Mucosa of stomach (tissue), 1 donor: Measurements from ENCODE around the gene MAEL.
"Not testable (repeated sequence)": the region's sequence is repeated elsewhere in the genome, so short reads cannot be mapped to it uniquely, and the experiment has no call there.

Experiments used
- H3K27me3 ChIP-seq: one replicate; pipeline ENCODE4 v1.7.0; 2013; ENCODE audit warnings: mild to moderate bottlenecking, low read length; ENCODE audit not compliant: control insufficient read depth, insufficient read depth
- H3K36me3 ChIP-seq: one replicate; pipeline ENCODE4 v1.7.0; 2013; ENCODE audit warnings: low read length; ENCODE audit not compliant: control insufficient read depth, insufficient read depth
- H3K4me1 ChIP-seq: one replicate; pipeline ENCODE4 v1.7.0; 2013; ENCODE audit warnings: mild to moderate bottlenecking, low read length; ENCODE audit not compliant: control insufficient read depth, insufficient read depth
- H3K4me3 ChIP-seq: one replicate; pipeline ENCODE4 v1.7.0; 2013; ENCODE audit warnings: low read length
- H3K9ac ChIP-seq: one replicate; pipeline ENCODE4 v1.7.0; 2013; ENCODE audit warnings: mild to moderate bottlenecking, low read length, moderate library complexity
- H3K9me3 ChIP-seq: one replicate; pipeline ENCODE4 v1.7.0; 2013; ENCODE audit warnings: mild to moderate bottlenecking, low read length, moderate library complexity; ENCODE audit not compliant: control insufficient read depth
- donor health status: Pancreatic carcinoma.

Gene MAEL

DNA sequence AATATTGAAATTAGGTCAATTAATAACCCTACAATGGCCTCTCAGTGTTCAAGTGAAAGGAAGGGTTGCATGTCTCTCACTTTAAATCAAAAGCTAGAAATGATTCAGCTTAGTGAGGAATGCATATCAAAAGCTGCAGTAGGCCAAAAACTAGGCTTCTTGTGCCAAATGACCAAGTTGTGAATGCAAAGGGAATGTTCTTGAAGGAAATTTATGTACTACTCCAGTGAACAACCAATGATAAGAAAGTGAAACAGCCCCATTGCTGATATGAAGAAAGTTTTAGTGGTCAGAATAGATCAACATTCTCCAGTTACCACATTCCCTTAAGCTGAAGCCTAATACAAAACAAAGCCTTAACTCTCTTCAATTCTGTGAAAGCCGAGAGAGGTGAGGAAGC, 10.0 kb downstream of the MAEL start:
- no peaks in the 10 kb centered on the region for H3K36me3 ChIP-seq
- H3K9ac ChIP-seq: no peak overlapping the region
- H3K4me3 ChIP-seq: no peak overlapping the region
- no peaks in the 10 kb centered on the region for H3K9me3 ChIP-seq
- no peaks in the 10 kb centered on the region for H3K27me3 ChIP-seq
- H3K4me1 ChIP-seq: no peaks in the 10 kb centered on the region

GRCh38 chr1:166999500-167000055, 10.5 kb downstream of the MAEL start:
- Histone ChIP-seq H3K9me3 (no peaks in the 10 kb centered on the region), H3K4me3 (no peak overlapping the region), H3K9ac (no peak overlapping the region), H3K27me3 (no peaks in the 10 kb centered on the region), H3K36me3 (no peaks in the 10 kb centered on the region), H3K4me1 (no peaks in the 10 kb centered on the region)

- no peak overlapping the region for H3K9ac ChIP-seq
- H3K27me3 ChIP-seq: no peaks in the 10 kb centered on the region
- no peaks in the 10 kb centered on the region for H3K4me1 ChIP-seq
- H3K36me3 ChIP-seq: no peaks in the 10 kb centered on the region
- H3K4me3 ChIP-seq: no peak overlapping the region
- no peaks in the 10 kb centered on the region for H3K9me3 ChIP-seq
These were observed 11.5 kb downstream of the MAEL start for GRCh38 chr1:167000546-167000945.

DNA sequence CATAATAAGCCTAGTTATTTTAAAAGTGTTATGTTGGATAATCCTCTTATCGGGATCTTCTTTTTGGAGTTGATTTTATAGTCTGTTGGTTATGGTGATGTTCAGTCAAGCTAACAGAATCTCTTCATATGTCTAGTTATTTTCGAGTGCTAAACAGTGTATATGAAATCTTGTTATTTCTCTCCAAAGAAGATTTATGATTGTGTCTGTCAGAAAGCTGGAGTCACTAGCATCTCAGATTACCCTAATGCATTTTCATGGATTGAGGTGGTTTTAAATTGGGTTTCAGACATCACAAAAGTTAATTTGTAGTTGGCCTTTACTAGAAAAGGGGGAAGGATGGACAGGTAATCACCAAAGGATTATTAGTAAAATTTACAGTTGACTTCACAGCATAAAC, 13.3 kb downstream of the MAEL start:
- no peak overlapping the region for H3K9ac ChIP-seq
- H3K36me3 ChIP-seq: no peaks in the 10 kb centered on the region
- no peaks in the 10 kb centered on the region for H3K9me3 ChIP-seq
- no peaks in the 10 kb centered on the region for H3K4me1 ChIP-seq
- no peaks in the 10 kb centered on the region for H3K27me3 ChIP-seq
- H3K4me3 ChIP-seq: no peak overlapping the region

GRCh38 chr1:167003711-167004110, 14.6 kb downstream of the MAEL start:
- Histone ChIP-seq H3K27me3 (no peaks in the 10 kb centered on the region), H3K9me3 (no peaks in the 10 kb centered on the region), H3K9ac (no peak overlapping the region), H3K4me1 (no peaks in the 10 kb centered on the region), H3K4me3 (no peak overlapping the region), H3K36me3 (no peaks in the 10 kb centered on the region)

- no peaks in the 10 kb centered on the region for H3K36me3 ChIP-seq
- no peak overlapping the region for H3K4me3 ChIP-seq
- no peaks in the 10 kb centered on the region for H3K27me3 ChIP-seq
- H3K4me1 ChIP-seq: no peaks in the 10 kb centered on the region
- no peak overlapping the region for H3K9ac ChIP-seq
- H3K9me3 ChIP-seq: no peaks in the 10 kb centered on the region
These were observed 22.6 kb downstream of the MAEL start for GRCh38 chr1:167011560-167012191.

DNA sequence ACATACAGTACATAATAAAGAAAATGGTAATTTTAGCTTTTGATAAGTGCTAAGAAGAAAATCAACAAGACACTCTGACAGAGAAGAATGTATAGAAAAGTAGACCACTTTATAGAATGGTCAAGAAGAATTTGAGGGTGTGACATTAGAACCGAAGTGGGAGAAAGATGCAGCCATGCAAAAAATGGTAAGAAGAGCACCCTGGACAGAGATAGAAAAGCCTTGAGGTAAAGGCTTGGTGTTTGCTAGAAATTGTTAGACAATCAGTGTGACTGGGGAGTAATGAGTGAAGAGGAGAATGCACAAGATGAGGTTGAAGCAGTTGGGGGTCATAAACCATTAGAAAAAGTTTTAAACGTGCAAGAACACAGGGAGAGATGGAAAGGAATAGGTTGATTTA, 23.5 kb downstream of the MAEL start:
- Histone ChIP-seq H3K4me3 (no peak overlapping the region), H3K9me3 (no peaks in the 10 kb centered on the region), H3K4me1 (no peaks in the 10 kb centered on the region), H3K27me3 (no peaks in the 10 kb centered on the region), H3K36me3 (no peaks in the 10 kb centered on the region), H3K9ac (no peak overlapping the region)

DNA sequence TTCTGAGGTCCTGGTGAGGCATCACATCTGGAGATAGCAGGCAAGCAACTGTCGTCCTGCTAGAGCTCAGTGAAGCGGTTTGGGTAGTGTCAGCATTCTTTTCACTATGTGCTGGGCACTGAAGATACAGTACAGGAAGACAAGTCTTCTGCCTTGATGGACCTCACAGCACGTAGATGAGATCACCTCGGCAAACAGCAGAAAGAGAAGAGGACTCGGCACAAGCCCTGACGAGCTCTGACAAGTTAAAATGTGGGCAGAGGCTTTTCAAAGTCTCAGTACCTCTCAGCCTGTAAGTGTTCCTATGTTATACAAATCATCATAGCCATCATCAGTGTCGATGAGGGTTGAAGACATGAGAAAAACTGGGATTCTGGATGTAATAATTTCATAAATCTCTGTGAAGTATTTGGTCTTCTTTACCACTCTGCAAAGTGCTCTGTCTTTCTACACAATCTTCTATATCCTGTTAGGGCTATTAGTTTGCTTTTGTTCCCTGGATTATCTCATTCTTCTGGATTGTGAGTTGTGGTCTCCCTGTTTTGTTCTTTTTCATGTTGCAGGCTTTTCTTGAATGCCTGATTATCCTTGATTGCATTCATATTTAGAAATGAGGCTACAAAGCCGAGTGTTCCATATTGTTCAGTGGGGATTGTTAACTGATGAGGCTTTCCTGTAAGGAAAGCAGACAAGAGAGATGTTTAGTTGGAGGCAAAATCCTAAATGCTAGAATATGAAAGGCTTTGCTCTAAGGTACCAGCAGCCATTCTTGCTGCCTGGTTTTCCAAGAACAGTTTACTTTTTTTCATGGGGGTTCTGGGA, 24.2 kb downstream of the MAEL start:
- no peak overlapping the region for H3K9ac ChIP-seq
- H3K4me1 ChIP-seq: no peaks in the 10 kb centered on the region
- H3K4me3 ChIP-seq: no peak overlapping the region
- no peaks in the 10 kb centered on the region for H3K27me3 ChIP-seq
- H3K36me3 ChIP-seq: no peaks in the 10 kb centered on the region
- no peaks in the 10 kb centered on the region for H3K9me3 ChIP-seq

DNA sequence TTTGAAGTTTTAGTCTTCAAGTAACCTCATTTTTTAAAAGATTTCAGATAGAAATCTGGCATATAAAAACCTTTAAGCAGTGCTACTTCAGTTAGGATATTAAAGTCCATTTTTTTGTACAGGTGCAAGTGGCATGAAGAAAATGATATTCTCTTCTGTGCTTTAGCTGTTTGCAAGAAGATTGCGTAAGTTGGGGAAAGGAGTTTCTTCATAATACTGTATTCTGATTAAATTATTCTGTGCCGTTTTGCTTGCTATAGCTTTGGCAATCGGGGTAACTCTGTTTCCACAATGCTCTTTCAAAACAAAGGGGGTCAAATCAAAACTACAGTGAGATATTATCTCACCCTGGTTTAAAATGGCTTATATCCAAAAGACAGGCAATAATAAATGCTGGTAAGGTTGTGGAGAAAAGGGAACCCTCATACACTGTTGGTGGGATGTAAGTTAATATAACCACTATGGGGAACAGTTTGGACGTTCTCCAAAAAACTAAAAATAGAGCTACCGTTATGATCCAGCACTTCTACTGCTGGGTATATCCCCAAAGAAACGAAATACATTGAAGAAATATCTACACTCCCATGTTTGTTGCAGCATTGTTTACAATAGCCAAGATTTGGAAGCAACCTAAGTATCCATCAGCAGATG, 27.1 kb downstream of the MAEL start:
- no peaks in the 10 kb centered on the region for H3K36me3 ChIP-seq
- H3K4me1 ChIP-seq: no peaks in the 10 kb centered on the region
- H3K27me3 ChIP-seq: no peaks in the 10 kb centered on the region
- H3K4me3 ChIP-seq: no peak overlapping the region
- H3K9ac ChIP-seq: no peak overlapping the region
- H3K9me3 ChIP-seq: no peaks in the 10 kb centered on the region

GRCh38 chr1:167022384-167022783, 33.3 kb downstream of the MAEL start:
- Histone ChIP-seq H3K4me3 (no peak overlapping the region), H3K36me3 (no peaks in the 10 kb centered on the region), H3K9me3 (no peaks in the 10 kb centered on the region), H3K27me3 (no peaks in the 10 kb centered on the region), H3K4me1 (no peaks in the 10 kb centered on the region), H3K9ac (no peak overlapping the region)

DNA sequence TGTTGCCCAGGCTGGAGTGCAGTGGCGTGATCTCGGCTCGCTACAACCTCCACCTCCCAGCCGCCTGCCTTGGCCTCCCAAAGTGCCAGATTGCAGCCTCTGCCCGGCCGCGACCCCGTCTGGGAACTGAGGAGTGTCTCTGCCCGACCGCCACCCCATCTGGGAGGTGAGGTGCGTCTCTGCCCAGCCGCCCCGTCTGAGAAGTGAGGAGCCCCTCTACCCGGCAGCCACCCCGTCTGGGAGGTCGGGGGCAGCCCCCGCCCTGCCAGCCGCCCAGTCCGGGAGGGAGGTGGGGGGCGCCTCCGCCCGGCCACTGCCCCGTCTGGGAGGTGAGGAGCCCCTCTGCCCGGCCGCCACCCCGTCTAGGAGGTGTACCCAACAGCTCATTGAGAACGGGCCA, 40.5 kb downstream of the MAEL start:
- not testable (repeated sequence) for H3K4me1 ChIP-seq, H3K9me3 ChIP-seq

GRCh38 chr1:167033646-167034045, 44.6 kb downstream of the MAEL start:
- H3K4me1 ChIP-seq: no peaks in the 10 kb centered on the region
- no peak overlapping the region for H3K9ac ChIP-seq
- H3K27me3 ChIP-seq: no peaks in the 10 kb centered on the region
- no peak overlapping the region for H3K4me3 ChIP-seq
- H3K9me3 ChIP-seq: no peaks in the 10 kb centered on the region
- H3K36me3 ChIP-seq: no peaks in the 10 kb centered on the region

More for the DNA sequence above, 40.5 kb downstream of the MAEL start:
- not testable (repeated sequence) for H3K9ac ChIP-seq, H3K4me3 ChIP-seq, H3K36me3 ChIP-seq, H3K27me3 ChIP-seq
